Ectodermal cell (in vitro differentiated cells): ENCODE measurements around the gene FSTL3.
"Not testable (repeated sequence)": the region's sequence is repeated elsewhere in the genome, so short reads cannot be mapped to it uniquely, and the experiment has no call there.

ENCODE experiments used
- H3K27ac ChIP-seq: 2 replicates; pipeline ENCODE4 v1.7.0; 2013; ENCODE audit warnings: mild to moderate bottlenecking, low read depth, low read length; ENCODE audit not compliant: insufficient read depth, poor library complexity, severe bottlenecking
- H3K27me3 ChIP-seq: 2 replicates; pipeline ENCODE4 v1.7.0; 2013; ENCODE audit warnings: mild to moderate bottlenecking, low read length; ENCODE audit not compliant: insufficient read depth, control insufficient read depth, poor library complexity, severe bottlenecking
- H3K36me3 ChIP-seq: one replicate; pipeline ENCODE4 v1.7.0; 2013; ENCODE audit warnings: low read length; ENCODE audit not compliant: control insufficient read depth, insufficient read depth
- H3K4me1 ChIP-seq: one replicate; pipeline ENCODE4 v1.7.0; 2013; ENCODE audit warnings: low read length; ENCODE audit not compliant: control insufficient read depth, insufficient read depth
- H3K4me3 ChIP-seq: 2 replicates; pipeline ENCODE4 v1.7.0; 2013; ENCODE audit warnings: low read depth, low read length, control low read depth; ENCODE audit not compliant: insufficient read depth
- H3K9me3 ChIP-seq: 2 replicates; pipeline ENCODE4 v1.7.0; 2013; ENCODE audit warnings: mild to moderate bottlenecking, low read length, moderate library complexity; ENCODE audit not compliant: control insufficient read depth
- WGBS, 2 experiments: methylation state at CpG; one replicate each; pipeline ENCODE4 v1.1.7; 2013; ENCODE audit warnings: missing lambda C conversion rate in 2 of 2; 5-methylcytosine and 5-hydroxymethylcytosine counted together

Gene FSTL3

DNA sequence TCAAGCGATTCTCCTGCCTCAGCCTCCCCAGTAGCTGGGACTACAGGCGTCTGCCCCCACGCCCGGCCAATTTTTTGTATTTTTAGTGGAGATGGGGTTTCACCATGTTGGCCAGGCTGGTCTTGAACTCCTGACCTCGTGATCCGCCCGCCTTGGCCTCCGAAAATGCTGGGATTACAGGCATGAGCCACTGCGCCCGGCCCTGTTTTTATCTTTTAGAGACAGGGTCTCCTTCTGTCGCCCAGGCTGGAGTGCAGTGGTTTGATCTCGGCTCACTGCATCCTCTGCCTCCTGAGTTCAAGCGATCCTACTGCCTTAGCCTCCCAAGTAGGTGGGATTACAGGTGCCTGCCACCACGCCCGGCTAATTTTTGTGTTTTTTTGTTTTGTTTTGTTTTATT is 22.3 kb downstream of the FSTL3 start:
- not testable (repeated sequence) for H3K27ac ChIP-seq
- WGBS, 2 experiments: 93% methylated on average over 15 of the region's 15 CpGs

GRCh38 chr19:699885-700284 is 23.7 kb downstream of the FSTL3 start:
- H3K9me3 ChIP-seq, H3K4me1 ChIP-seq, H3K27me3 ChIP-seq, H3K27ac ChIP-seq, H3K4me3 ChIP-seq, H3K36me3 ChIP-seq: not testable (repeated sequence)
- WGBS, 2 experiments: 78 to 86% methylated on average over 10 to 11 of the region's 14 CpGs

More for the DNA sequence above, 22.3 kb downstream of the FSTL3 start:
- not testable (repeated sequence) for H3K4me1 ChIP-seq, H3K9me3 ChIP-seq, H3K4me3 ChIP-seq, H3K36me3 ChIP-seq, H3K27me3 ChIP-seq

DNA sequence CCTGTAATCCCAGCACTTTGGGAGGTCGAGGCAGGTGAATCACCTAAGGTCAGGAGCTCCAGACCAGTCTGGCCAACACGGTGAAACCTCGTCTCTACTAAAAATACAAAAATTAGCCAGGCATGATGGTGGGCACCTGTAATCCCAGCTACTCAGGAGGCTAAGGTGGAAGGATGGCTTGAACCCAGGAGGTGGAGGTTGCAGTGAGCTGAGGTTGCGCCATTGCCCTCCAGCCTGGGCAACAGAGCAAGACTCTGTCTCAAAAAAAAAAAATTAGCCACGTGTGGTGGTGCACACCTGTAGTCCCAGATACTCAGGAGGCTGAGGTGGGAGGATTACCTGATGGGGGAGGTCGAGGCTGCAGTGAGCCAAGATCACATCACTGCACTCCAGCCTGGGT is 26.7 kb downstream of the FSTL3 start:
- H3K4me1 ChIP-seq, H3K9me3 ChIP-seq, H3K4me3 ChIP-seq, H3K27me3 ChIP-seq, H3K27ac ChIP-seq, H3K36me3 ChIP-seq: not testable (repeated sequence)
- WGBS, 2 experiments: 86 to 92% methylated on average over 6 of the region's 6 CpGs

GRCh38 chr19:703329-703650 is 27.1 kb downstream of the FSTL3 start:
- no peaks in the 10 kb centered on the region for H3K27me3 ChIP-seq
- H3K27ac ChIP-seq: no peak overlapping the region
- no peaks in the 10 kb centered on the region for H3K9me3 ChIP-seq
- 83 to 84% methylated on average over 4 of the region's 4 CpGs for WGBS, 2 experiments
- no peaks in the 10 kb centered on the region for H3K4me1 ChIP-seq
- H3K36me3 ChIP-seq: no peaks in the 10 kb centered on the region
- no peak overlapping the region for H3K4me3 ChIP-seq

DNA sequence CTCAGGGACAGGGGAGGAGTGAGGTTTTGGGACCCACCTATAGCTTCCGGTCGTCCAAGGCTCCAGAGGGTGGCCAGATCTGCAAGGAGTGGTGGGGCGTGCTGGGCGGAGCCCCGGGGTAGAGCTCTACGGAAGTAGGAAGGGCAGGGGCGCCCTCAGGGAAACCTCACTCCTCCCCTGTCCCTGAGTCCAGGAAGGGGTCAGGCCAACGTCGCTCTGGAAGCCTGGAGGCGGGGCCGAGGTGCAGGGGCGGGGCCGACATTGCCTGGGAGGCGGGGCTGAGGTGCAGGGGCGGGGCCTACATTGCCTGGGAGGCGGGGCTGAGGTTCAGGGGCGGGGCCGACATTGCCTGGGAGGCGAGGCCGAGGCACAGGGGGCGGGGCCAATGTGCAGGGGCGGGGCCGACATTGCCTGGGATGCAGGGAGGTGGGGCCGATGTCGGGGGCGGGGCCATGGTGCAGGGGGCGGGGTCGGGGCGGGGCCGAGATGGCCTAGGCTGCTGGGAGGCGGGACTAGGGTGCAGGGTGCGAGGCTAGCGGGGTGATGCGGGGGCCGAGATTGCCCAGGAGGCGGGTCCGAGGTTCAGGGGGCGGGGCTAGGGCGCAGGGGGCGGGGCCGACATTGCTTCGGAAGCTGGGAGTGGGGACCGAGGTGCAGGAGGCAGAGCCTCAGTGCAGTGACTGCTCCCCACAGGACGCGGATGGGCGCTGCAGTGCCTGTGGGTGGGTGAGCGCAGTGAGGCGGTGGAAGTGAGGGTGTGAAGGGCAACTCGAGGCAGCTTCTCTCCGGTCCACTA is 27.7 kb downstream of the FSTL3 start:
- H3K36me3 ChIP-seq: no peaks in the 10 kb centered on the region
- H3K27me3 ChIP-seq: no peaks in the 10 kb centered on the region
- no peak overlapping the region for H3K27ac ChIP-seq
- no peaks in the 10 kb centered on the region for H3K9me3 ChIP-seq
- no peak overlapping the region for H3K4me3 ChIP-seq
- WGBS, 2 experiments: 20 to 21% methylated on average over 50 of the region's 50 CpGs
- H3K4me1 ChIP-seq: no peaks in the 10 kb centered on the region

- Histone ChIP-seq H3K27me3 (no peaks in the 10 kb centered on the region), H3K4me1 (no peaks in the 10 kb centered on the region), H3K4me3 (no peak overlapping the region), H3K9me3 (no peaks in the 10 kb centered on the region), H3K27ac (no peak overlapping the region), H3K36me3 (no peaks in the 10 kb centered on the region)
- 64 to 67% methylated on average over 14 of the region's 14 CpGs for WGBS, 2 experiments
These were observed 28.2 kb downstream of the FSTL3 start for GRCh38 chr19:704447-704741.

GRCh38 chr19:708154-709143 is 32.3 kb downstream of the FSTL3 start, which contains the start of gene PALM:
PALM (plus strand) TSS chr19:708935; CDS start chr19:709147, 212 bp downstream.
- no peaks in the 10 kb centered on the region for H3K36me3 ChIP-seq
- peak within 1 kb of the TSS; percentile 50 for H3K4me3 ChIP-seq
- H3K9me3 ChIP-seq: no peaks in the 10 kb centered on the region
- H3K27ac ChIP-seq: no peak within 1 kb of the TSS
- H3K27me3 ChIP-seq: no peaks in the 10 kb centered on the region
- WGBS, 2 experiments: 7% methylated on average over 79 to 92 of the region's 93 CpGs
- peaks cover 14% of the 10 kb centered on the region for H3K4me1 ChIP-seq

- H3K27ac ChIP-seq: no peak overlapping the region
These were observed 33.2 kb downstream of the FSTL3 start for GRCh38 chr19:709196-709964.

DNA sequence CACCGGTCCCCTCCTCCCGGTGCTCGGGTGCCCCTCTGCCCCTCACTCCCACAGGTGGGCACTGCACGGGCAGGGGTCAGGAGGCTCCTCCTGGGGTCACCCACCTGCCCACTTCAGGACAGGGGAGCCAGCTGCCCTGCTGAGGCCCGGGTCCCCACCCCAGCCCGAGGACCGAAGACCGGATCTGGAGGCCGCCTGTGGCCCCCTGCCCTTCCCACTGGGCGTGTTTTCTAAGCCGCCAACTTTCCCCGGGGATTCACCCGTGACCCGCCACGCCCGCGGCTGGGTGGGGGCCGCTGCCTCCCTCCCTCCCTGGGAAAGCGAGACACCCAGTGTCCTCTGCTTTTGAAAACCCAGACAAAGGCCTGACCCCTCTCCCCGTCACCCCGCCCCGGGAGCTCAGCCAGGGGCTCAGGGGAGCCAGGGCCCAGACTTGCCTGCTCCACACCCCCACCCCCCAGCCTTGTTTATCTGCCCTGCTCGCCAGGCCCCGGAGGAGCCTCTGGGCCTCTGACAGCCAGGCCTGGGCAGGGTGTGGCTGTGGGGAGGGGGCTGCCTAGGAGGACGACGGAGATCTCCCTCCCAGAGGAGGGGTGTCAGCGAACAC is 33.9 kb downstream of the FSTL3 start:
- WGBS, 2 experiments: 67 to 73% methylated on average over 27 of the region's 27 CpGs
- H3K9me3 ChIP-seq: no peaks in the 10 kb centered on the region
- peak overlapping the region; percentile 50 for H3K4me3 ChIP-seq
- H3K27me3 ChIP-seq: no peaks in the 10 kb centered on the region
- no peak overlapping the region for H3K27ac ChIP-seq
- H3K4me1 ChIP-seq: peaks cover 14% of the 10 kb centered on the region
- no peaks in the 10 kb centered on the region for H3K36me3 ChIP-seq

More at GRCh38 chr19:709196-709964, 33.2 kb downstream of the FSTL3 start:
- peaks cover 14% of the 10 kb centered on the region for H3K4me1 ChIP-seq
- WGBS, 2 experiments: 9 to 10% methylated on average over 78 of the region's 78 CpGs
- H3K36me3 ChIP-seq: no peaks in the 10 kb centered on the region
- no peaks in the 10 kb centered on the region for H3K9me3 ChIP-seq
- H3K4me3 ChIP-seq: peak overlapping the region; percentile 50
- H3K27me3 ChIP-seq: no peaks in the 10 kb centered on the region
